HepG2 (cell line): ENCODE results near the gene MC3R. TPM values are rescaled to one million over a fixed set of nuclear protein-coding genes. Genes with fewer than 3 reads are reported as not detected.

ENCODE experiments used
- DMTF1 ChIP-seq: sonication (generic); formaldehyde crosslinking; IDR thresholded peaks from 2 replicates; pipeline ENCODE4 v1.4.0; 2020; ENCODE audit warnings: mild to moderate bottlenecking, missing genetic modification reagents
- FOXO4 ChIP-seq: sonication (generic); formaldehyde crosslinking; conservative IDR thresholded peaks from 2 replicates; pipeline ENCODE4 v1.8.1; 2023; ENCODE audit warnings: missing genetic modification reagents
- GMEB2 ChIP-seq: IDR thresholded peaks from 2 replicates; pipeline ENCODE4 v1.6.1; 2016; ENCODE audit warnings: missing biosample characterization, missing genetic modification reagents, low read depth
- KDM5B ChIP-seq: sonication (generic); formaldehyde crosslinking; IDR thresholded peaks from 2 replicates; pipeline ENCODE4 v1.4.0; 2020; ENCODE audit warnings: missing genetic modification reagents, mild to moderate bottlenecking, borderline replicate concordance
- NFKB2 ChIP-seq: sonication (generic); formaldehyde crosslinking; IDR thresholded peaks from 2 replicates; pipeline ENCODE4 v1.4.0; 2020; ENCODE audit warnings: missing genetic modification reagents, borderline replicate concordance
- SIX4 ChIP-seq: sonication (generic); formaldehyde crosslinking; IDR thresholded peaks from 2 replicates; pipeline ENCODE4 v1.4.0; 2020; ENCODE audit warnings: missing genetic modification reagents
- SRY ChIP-seq: sonication (generic); formaldehyde crosslinking; IDR thresholded peaks from 2 replicates; pipeline ENCODE4 v1.8.0; 2022; ENCODE audit warnings: mild to moderate bottlenecking, missing genetic modification reagents
- ZBTB44 ChIP-seq: sonication (generic); formaldehyde crosslinking; IDR thresholded peaks from 2 replicates; pipeline ENCODE4 v1.4.0; 2020; ENCODE audit warnings: missing genetic modification reagents
- ZBTB7A ChIP-seq: sonication (generic); formaldehyde crosslinking; IDR thresholded peaks from 2 replicates; pipeline ENCODE4 v1.8.0; 2022; ENCODE audit warnings: mild to moderate bottlenecking, missing genetic modification reagents
- ZIK1 ChIP-seq: sonication (generic); formaldehyde crosslinking; IDR thresholded peaks from 2 replicates; pipeline ENCODE4 v1.5.0; 2020; ENCODE audit warnings: mild to moderate bottlenecking, low read depth, missing genetic modification reagents, borderline replicate concordance
- ZNF142 ChIP-seq: sonication (generic); formaldehyde crosslinking; IDR thresholded peaks from 2 replicates; pipeline ENCODE4 v1.4.0; 2020; ENCODE audit warnings: missing genetic modification reagents
- ZNF678 ChIP-seq: sonication (generic); formaldehyde crosslinking; IDR thresholded peaks from 2 replicates; pipeline ENCODE4 v1.4.0; 2020; ENCODE audit warnings: mild to moderate bottlenecking, missing genetic modification reagents
- ZNF710 ChIP-seq: sonication (generic); formaldehyde crosslinking; IDR thresholded peaks from 2 replicates; pipeline ENCODE4 v1.5.0; 2020; ENCODE audit warnings: mild to moderate bottlenecking, missing genetic modification reagents, borderline replicate concordance
- polyA plus RNA-seq, 8 experiments: library from polyadenylated mRNA; depleted of rRNA in 3 of 8; stranded (reverse) in 7 of 8; unstranded in 1 of 8; fragments of >200 nt; fragmentation: Illumina TruSeq in 4 of 8; extraction: Trizol in 4 of 8; gene quantifications; 2 replicates each; pipeline versions ENCODE4 v1.2.1 to v1.2.3, GENCODE V29; 2011 to 2016; ENCODE audit warnings: low read depth in 4 of 8, missing spikeins in 1 of 8, mixed read lengths in 1 of 8; ENCODE audit not compliant: insufficient read depth in 1 of 8
- total RNA-seq, 5 experiments: library from RNA; depleted of rRNA; stranded (reverse); fragments of >200 nt; fragmentation: Illumina TruSeq; extraction: Trizol; gene quantifications; 2 replicates each; pipeline ENCODE4 v1.2.3, GENCODE V29; 2016; ENCODE audit warnings: low read depth in 1 of 5

MC3R gene
- total and polyA plus RNA-seq, 2 of the 13 experiments (the other 11 are each of a cell fraction or from before 2014, with no cell fraction given) = not detected

- TF ChIP-seq ZNF142 (CRISPR knock-in tag) = no peak
- peak; percentile 42; the same call in 1 of the 2 replicates for TF ChIP-seq KDM5B (CRISPR knock-in tag)
- no peak for TF ChIP-seq SRY
- TF ChIP-seq NFKB2 = no peak; the same call in 1 of the 2 replicates
- TF ChIP-seq ZNF678 (CRISPR knock-in tag) = no peak
- TF ChIP-seq ZBTB7A (CRISPR knock-in tag) = no peak
- no peak for TF ChIP-seq ZNF710
- TF ChIP-seq ZIK1 = no peak
- no peak for TF ChIP-seq ZBTB44 (CRISPR knock-in tag)
- TF ChIP-seq DMTF1 (CRISPR knock-in tag) = no peak
- no peak for TF ChIP-seq GMEB2
- TF ChIP-seq SIX4 (CRISPR knock-in tag) = no peak
- TF ChIP-seq FOXO4 (CRISPR knock-in tag) = no peak
Measured at GRCh38 chr20:56249244-56249955, 868 bp downstream of the MC3R start (continued).
